Measurements from ENCODE around the gene GANC. TPM values are rescaled to one million over a fixed set of nuclear protein-coding genes. Genes with fewer than 3 reads are reported as not detected.

The GANC gene
- total RNA-seq, 2 donors from 2014 or later = 39.8 to 47.6 TPM

DNA sequence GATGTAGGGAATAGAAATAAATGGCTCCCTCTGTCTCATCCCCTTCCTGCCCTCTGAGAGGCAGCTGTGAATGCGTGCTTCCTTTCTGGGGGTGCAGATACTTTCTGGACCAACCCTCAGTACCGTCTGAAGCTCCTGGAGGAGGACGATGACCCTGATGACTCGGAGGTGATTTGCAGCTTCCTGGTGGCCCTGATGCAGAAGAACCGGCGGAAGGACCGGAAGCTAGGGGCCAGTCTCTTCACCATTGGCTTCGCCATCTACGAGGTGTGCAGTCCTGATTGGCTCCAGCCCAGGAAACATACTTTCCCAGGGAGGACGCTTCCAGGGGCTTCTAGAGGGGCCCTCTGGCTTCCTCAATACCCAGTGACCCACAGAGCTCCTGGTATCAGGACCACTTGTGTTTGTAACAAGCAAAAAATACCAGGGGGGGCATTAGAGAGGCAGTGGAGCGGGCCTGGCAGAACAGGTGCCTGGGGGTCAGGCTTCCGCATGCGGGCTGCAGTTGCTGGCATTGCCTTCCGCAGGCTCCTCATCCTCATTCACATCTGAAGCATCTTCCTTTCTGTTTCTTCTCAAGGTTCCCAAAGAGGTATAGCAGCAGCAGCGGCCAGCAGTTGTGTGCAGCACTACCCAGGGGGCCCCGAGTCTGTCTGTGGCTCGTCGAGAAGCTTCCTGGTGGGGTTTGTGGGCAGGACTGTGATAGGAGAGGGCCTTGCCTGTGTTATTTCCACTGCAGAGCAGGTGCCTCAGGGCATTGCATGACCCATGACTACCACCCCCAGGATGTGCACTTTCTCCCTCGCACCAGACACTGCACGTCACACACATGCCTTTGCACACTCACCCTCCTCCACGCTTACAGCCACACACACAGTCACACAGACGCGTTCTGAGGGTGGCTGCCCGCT lies 128.8 kb downstream of the GANC start:
- Histone ChIP-seq H3K27me3 (no peaks in the 10 kb centered on the region), H3K9ac (ENCODE audit: low read depth in 2 of 2, low read length in 2 of 2) (peak overlapping the region in 1 of 2 donors; percentile 27), H3K4me1 (no peaks in the 10 kb centered on the region), H3K9me3 (no peaks in the 10 kb centered on the region), H3K4me3 (no peak overlapping the region), H3K36me3 (no peaks in the 10 kb centered on the region), H3K27ac (no peak overlapping the region)
- intact Hi-C loops (cut with DNase I) = no loop called here
- DNase-seq = no peak
- TF ChIP-seq, protein P1, sequence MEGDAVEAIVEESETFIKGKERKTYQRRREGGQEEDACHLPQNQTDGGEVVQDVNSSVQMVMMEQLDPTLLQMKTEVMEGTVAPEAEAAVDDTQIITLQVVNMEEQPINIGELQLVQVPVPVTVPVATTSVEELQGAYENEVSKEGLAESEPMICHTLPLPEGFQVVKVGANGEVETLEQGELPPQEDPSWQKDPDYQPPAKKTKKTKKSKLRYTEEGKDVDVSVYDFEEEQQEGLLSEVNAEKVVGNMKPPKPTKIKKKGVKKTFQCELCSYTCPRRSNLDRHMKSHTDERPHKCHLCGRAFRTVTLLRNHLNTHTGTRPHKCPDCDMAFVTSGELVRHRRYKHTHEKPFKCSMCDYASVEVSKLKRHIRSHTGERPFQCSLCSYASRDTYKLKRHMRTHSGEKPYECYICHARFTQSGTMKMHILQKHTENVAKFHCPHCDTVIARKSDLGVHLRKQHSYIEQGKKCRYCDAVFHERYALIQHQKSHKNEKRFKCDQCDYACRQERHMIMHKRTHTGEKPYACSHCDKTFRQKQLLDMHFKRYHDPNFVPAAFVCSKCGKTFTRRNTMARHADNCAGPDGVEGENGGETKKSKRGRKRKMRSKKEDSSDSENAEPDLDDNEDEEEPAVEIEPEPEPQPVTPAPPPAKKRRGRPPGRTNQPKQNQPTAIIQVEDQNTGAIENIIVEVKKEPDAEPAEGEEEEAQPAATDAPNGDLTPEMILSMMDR (IDR thresholded peaks at IDR 0.05) = no peak

DNA sequence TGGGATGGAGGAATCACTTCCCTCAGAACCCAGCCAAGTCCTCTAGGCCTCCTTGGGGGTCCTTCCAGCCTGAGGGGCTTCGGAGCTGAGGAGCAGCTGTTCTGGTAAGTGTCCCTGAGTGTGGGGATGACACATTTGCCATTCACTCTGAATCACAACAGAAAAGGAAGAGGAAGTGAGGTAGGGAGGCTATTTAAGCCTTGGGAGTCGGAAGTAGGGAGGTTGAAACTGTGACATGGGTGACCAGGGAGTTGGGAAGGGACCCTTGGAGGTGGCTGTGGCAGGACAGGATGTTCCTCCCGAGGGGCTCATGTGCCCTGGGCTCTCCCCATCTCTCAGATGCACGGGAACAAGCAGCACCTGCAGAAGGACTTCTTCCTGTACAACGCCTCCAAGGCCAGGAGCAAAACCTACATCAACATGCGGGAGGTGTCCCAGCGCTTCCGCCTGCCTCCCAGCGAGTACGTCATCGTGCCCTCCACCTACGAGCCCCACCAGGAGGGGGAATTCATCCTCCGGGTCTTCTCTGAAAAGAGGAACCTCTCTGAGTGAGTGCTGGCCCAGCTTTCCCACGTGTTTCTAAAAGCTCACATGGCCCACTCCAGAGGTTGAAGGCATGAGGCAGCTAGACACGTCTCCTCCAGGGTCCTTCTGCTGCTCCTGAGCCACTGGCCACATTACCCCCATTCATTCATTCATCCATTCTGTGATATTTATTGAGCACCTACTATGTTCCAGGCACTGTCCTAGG lies 129.6 kb downstream of the GANC start:
- Histone ChIP-seq H3K4me3 (no peak overlapping the region), H3K36me3 (no peaks in the 10 kb centered on the region), H3K4me1 (no peaks in the 10 kb centered on the region), H3K27me3 (no peaks in the 10 kb centered on the region), H3K27ac (no peak overlapping the region), H3K9ac (ENCODE audit: low read depth in 2 of 2, low read length in 2 of 2) (no peak overlapping the region), H3K9me3 (no peaks in the 10 kb centered on the region)
- intact Hi-C loops (cut with DNase I) = no loop called here
- DNase-seq = no peak
- TF ChIP-seq, protein P1 (IDR thresholded peaks at IDR 0.05) = no peak

DNA sequence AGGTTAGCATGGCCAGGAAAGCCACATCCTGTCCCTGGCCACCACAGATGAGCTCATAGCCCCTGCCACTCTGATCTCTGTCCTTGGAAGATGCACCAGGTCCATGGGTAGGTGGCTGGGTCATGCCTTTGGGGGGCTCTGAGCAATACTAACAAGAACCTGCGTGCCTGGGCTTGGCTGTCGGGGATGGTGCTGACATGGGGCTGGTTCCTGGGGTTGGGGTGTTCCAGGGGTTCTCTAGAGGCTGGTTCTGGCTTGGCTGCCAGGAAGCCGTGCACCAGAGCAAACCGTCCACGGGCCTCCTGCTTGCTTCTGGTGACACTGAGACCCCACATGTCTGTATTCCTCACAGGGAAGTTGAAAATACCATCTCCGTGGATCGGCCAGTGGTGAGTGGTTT lies 130.4 kb downstream of the GANC start:
- no peak for DNase-seq
- no peaks in the 10 kb centered on the region for H3K36me3 ChIP-seq
- H3K4me3 ChIP-seq = no peak overlapping the region
- no peak overlapping the region for H3K27ac ChIP-seq
- intact Hi-C loops (cut with DNase I) = no loop called here
- no peaks in the 10 kb centered on the region for H3K27me3 ChIP-seq
- no peak overlapping the region for H3K9ac ChIP-seq (ENCODE audit: low read depth in 2 of 2, low read length in 2 of 2)
- H3K9me3 ChIP-seq = no peaks in the 10 kb centered on the region
- H3K4me1 ChIP-seq = no peaks in the 10 kb centered on the region
- TF ChIP-seq, protein P1 (IDR thresholded peaks at IDR 0.05) = no peak

DNA sequence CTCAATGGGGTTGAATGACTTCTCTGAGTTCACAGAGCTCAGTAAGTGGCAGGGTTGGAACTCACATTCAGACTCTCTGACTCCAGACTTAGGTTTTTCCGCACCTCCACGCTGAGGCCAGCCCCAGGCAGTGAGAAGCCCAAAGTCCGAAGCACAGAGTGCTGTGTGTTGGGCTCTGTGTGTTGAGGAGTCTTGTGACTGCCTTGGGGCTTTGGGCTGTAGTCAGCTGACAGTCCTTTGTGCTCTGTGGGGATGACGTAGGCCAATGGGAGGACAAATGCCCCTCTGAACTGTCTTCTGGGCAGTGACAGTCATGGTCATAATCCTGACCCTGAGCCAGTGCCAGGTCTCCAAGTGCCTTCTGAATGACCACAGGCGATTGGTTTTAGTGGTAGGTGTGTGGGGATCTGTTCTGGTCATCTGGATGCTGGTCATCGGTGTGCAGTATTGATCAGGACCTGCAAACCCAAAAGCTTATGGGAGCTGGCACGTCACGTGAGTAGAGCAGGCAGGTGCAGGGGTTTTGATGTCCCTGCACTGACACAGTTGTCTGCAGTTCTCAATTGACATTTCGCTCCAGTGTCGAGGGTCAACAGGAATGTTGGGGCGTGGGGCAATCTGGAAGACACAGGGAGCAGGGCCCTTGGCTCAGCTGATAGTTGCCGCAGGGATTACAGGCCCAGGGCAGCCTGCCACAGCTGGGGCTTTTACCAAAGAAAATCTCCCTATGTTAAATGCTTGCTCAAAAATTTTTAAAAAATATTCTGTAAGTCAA lies 131.6 kb downstream of the GANC start:
- no peak overlapping the region for H3K4me3 ChIP-seq
- H3K36me3 ChIP-seq = no peaks in the 10 kb centered on the region
- H3K27me3 ChIP-seq = no peaks in the 10 kb centered on the region
- no peak overlapping the region for H3K9ac ChIP-seq (ENCODE audit: low read depth in 2 of 2, low read length in 2 of 2)
- no peak overlapping the region for H3K27ac ChIP-seq
- TF ChIP-seq, protein P1 (IDR thresholded peaks at IDR 0.05) = no peak
- H3K9me3 ChIP-seq = no peaks in the 10 kb centered on the region
- intact Hi-C loops (cut with DNase I) = no loop called here
- no peaks in the 10 kb centered on the region for H3K4me1 ChIP-seq
- DNase-seq = no peak

DNA sequence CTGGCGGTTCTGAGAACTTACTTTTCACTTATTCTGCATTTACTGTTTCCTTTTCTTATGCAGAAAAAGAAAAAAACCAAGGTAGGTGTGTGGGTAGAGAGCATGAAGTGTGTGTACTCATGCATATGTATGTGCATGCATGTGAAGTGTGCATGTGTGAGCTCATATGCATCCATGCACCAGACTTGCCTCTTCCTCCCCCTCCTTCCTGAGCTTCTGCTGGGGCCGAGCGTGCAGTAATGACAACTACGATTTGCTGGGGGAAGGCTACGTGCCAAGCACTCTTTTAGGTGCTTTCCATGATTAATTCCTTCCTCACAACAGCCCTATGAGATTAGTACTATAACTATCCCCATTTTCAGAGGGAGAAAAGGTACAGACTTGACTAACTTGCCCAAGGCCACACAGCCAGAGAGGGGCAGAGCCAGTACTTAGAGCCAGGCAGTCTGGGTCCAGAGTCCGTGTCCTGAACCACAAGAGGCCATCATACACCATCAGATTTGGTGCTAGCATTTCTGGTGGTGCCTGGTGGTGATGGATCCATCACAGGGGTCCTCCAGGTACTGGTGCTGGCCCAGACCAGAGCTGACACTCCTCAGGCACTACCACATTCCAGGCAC lies 133.0 kb downstream of the GANC start:
- no peak for DNase-seq
- H3K27ac ChIP-seq = no peak overlapping the region
- TF ChIP-seq, protein P1 (IDR thresholded peaks at IDR 0.05) = no peak
- intact Hi-C loops (cut with DNase I) = no loop called here
- no peaks in the 10 kb centered on the region for H3K36me3 ChIP-seq
- H3K4me1 ChIP-seq = no peaks in the 10 kb centered on the region
- H3K4me3 ChIP-seq = no peak overlapping the region
- H3K9me3 ChIP-seq = no peaks in the 10 kb centered on the region
- H3K9ac ChIP-seq (ENCODE audit: low read depth in 2 of 2, low read length in 2 of 2) = no peak overlapping the region
- H3K27me3 ChIP-seq = no peaks in the 10 kb centered on the region
